Natural killer cell (primary cell): ENCODE results near the gene P3H2. TPM values are rescaled to one million over a fixed set of nuclear protein-coding genes. Genes with fewer than 3 reads are reported as not detected.

Experiments
- ATAC-seq, 3 donors: fragments of 150-1000 bp in 2 of 3; fragments of 200-7000 bp in 1 of 3; cut with Tn5 transposase; 1 replicate in 1 of 3; 2 replicates in 2 of 3; pipeline ENCODE4 v1.10.0; 2021; ENCODE audit warnings: mild to moderate bottlenecking in 2 of 3, moderate library complexity in 2 of 3
- DNase-seq, 2 donors: peaks; one replicate each; pipeline versions ENCODE4 v3.0.0 to v3.0.0-alpha.2; 2013 to 2021; ENCODE audit warnings: mixed read lengths in 1 of 2
- H3K27ac ChIP-seq: one replicate; pipeline ENCODE4 v1.5.1; 2013; ENCODE audit warnings: mild to moderate bottlenecking, low read length
- H3K27me3 ChIP-seq: one replicate; pipeline ENCODE4 v1.6.1; 2013; ENCODE audit warnings: low read length; ENCODE audit not compliant: control insufficient read depth, insufficient read depth
- H3K36me3 ChIP-seq: one replicate; pipeline ENCODE4 v1.6.1; 2013; ENCODE audit warnings: low read length; ENCODE audit not compliant: control insufficient read depth, insufficient read depth
- H3K4me1 ChIP-seq: one replicate; pipeline ENCODE4 v1.6.1; 2013; ENCODE audit warnings: low read length; ENCODE audit not compliant: control insufficient read depth, insufficient read depth
- H3K4me3 ChIP-seq: one replicate; pipeline ENCODE4 v1.5.1; 2013; ENCODE audit warnings: low read length
- H3K9me3 ChIP-seq: one replicate; pipeline ENCODE4 v1.6.1; 2013; ENCODE audit warnings: low read length; ENCODE audit not compliant: control insufficient read depth, insufficient read depth
- H3K27ac Mint-ChIP-seq, 2 donors: one replicate each; pipeline ENCODE4 v1.8.0; 2022; ENCODE audit warnings: mild to moderate bottlenecking in 2 of 2, mixed read lengths in 2 of 2, moderate library complexity in 1 of 2
- H3K27me3 Mint-ChIP-seq, 2 donors: one replicate each; pipeline ENCODE4 v1.8.0; 2022; ENCODE audit warnings: low read depth in 2 of 2, mixed read lengths in 2 of 2
- H3K36me3 Mint-ChIP-seq: one replicate; pipeline ENCODE4 v1.8.0; 2022; ENCODE audit warnings: mixed read lengths
- H3K4me1 Mint-ChIP-seq, 2 donors: one replicate each; pipeline ENCODE4 v1.8.0; 2022; ENCODE audit warnings: mixed read lengths in 2 of 2
- H3K4me3 Mint-ChIP-seq: one replicate; pipeline ENCODE4 v1.8.0; 2022; ENCODE audit warnings: mild to moderate bottlenecking, moderate library complexity, mixed read lengths
- H3K9me3 Mint-ChIP-seq, 2 donors: one replicate each; pipeline ENCODE4 v1.8.0; 2022; ENCODE audit warnings: mixed read lengths in 2 of 2
- CTCF ChIP-seq: fragments of 200-600 bp; IDR thresholded peaks from one replicate; pipeline ENCODE4 v1.8.0; 2022; ENCODE audit warnings: antibody characterized with exemption
- WGBS: methylation state at CpG from one replicate; pipeline ENCODE4 v1.1.7; 2013; ENCODE audit warnings: missing lambda C conversion rate; ENCODE audit not compliant: insufficient coverage; 5-methylcytosine and 5-hydroxymethylcytosine counted together
- intact Hi-C: fragments of 100-400 bp; cut with micrococcal nuclease; formaldehyde crosslinking; loops from one replicate; pipeline ENCODE4 v1.14.2; 2022
- total RNA-seq, 4 donors: library from RNA; stranded (reverse); fragments of 120-200 nt in 1 of 4; gene quantifications; one replicate each; pipeline versions ENCODE4 v1.2.3 to v1.2.4, GENCODE V29; 2013 to 2022

Gene P3H2
- total RNA-seq, 3 donors from 2014 or later (not counting 1 experiment from before 2014, with no cell fraction given) = 0.43 to 1.0 (median 0.64) TPM

DNA sequence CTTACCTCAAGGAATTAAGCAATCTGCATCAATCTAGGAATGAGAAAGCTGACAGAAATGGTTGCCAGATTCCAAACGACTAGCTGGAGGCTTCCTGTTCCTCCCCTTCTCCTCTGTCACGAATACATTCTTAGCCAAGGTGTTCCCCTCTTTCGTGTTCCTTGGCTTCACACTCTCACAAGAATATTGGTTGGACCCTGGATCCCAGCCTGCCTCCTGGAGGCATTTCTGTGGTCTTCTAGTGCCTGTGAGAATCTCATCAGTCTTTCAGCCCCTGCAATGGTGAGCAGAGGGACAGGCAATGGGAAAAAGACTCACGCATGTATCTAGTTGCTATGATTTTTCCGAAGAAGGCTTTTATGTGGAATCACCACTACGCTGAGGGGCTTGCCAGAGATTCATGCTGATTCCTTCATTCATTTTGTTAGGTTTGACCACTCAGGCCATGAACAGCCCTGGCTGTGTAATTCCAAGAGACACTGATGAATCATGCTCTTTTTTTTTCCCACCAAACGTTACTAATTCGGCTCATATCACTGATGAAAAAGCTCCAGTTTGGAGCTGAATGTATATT, 1.6 kb upstream of the P3H2 start:
- Histone ChIP-seq H3K4me3 (no peak overlapping the region), H3K4me1 (no peaks in the 10 kb centered on the region), H3K9me3 (no peaks in the 10 kb centered on the region), H3K36me3 (no peaks in the 10 kb centered on the region), H3K27me3 (peaks cover 6% of the 10 kb centered on the region), H3K27ac (no peak overlapping the region)
- intact Hi-C loops = no loop called here
- H3K4me3 Mint-ChIP-seq = no peak overlapping the region
- ATAC-seq = no peak
- no peak overlapping the region for H3K27ac Mint-ChIP-seq
- no peak for DNase-seq
- peaks cover 16 to 26% of the 10 kb centered on the region in 2 donors for H3K27me3 Mint-ChIP-seq
- peaks cover 10% of the 10 kb centered on the region for H3K36me3 Mint-ChIP-seq
- H3K4me1 Mint-ChIP-seq = peaks cover 4 to 8% of the 10 kb centered on the region in 2 donors
- no peak for TF ChIP-seq CTCF
- H3K9me3 Mint-ChIP-seq = no peaks in the 10 kb centered on the region
- WGBS = 73% methylated on average over 8 of the region's 8 CpGs

- H3K36me3 ChIP-seq = no peaks in the 10 kb centered on the region
- H3K4me3 ChIP-seq = no peak overlapping the region
- peaks cover 6% of the 10 kb centered on the region for H3K27me3 ChIP-seq
- peaks cover 10% of the 10 kb centered on the region for H3K36me3 Mint-ChIP-seq
- no peaks in the 10 kb centered on the region for H3K9me3 Mint-ChIP-seq
- H3K4me1 Mint-ChIP-seq = peaks cover 4 to 8% of the 10 kb centered on the region in 2 donors
- ATAC-seq (no peak), DNase-seq (no peak)
- H3K27ac ChIP-seq = no peak overlapping the region
- no peak for TF ChIP-seq CTCF
- H3K4me3 Mint-ChIP-seq = no peak overlapping the region
- 83% methylated on average over 12 of the region's 12 CpGs for WGBS
- intact Hi-C loops = no loop called here
- no peaks in the 10 kb centered on the region for H3K4me1 ChIP-seq
- peaks cover 16 to 30% of the 10 kb centered on the region in 2 donors for H3K27me3 Mint-ChIP-seq
- no peak overlapping the region for H3K27ac Mint-ChIP-seq
- H3K9me3 ChIP-seq = peaks cover 3% of the 10 kb centered on the region
Observed at GRCh38 chr3:190121383-190121782, 686 bp upstream of the P3H2 start.

GRCh38 chr3:190121061-190121377, 322 bp upstream of the P3H2 start:
- Histone ChIP-seq H3K9me3 (peaks cover 3% of the 10 kb centered on the region), H3K27ac (no peak overlapping the region), H3K27me3 (peaks cover 6% of the 10 kb centered on the region), H3K4me3 (no peak overlapping the region), H3K36me3 (no peaks in the 10 kb centered on the region), H3K4me1 (no peaks in the 10 kb centered on the region)
- Mint-ChIP-seq H3K36me3 (peaks cover 10% of the 10 kb centered on the region), H3K9me3 (peaks cover 0 to under 1% of the 10 kb centered on the region in 2 donors), H3K27me3 (peaks cover 16 to 30% of the 10 kb centered on the region in 2 donors), H3K27ac (no peak overlapping the region), H3K4me3 (no peak overlapping the region), H3K4me1 (peaks cover 4 to 8% of the 10 kb centered on the region in 2 donors)
- no peak for TF ChIP-seq CTCF
- ATAC-seq = no peak
- WGBS = 29% methylated on average over 9 of the region's 13 CpGs
- intact Hi-C loops = no loop called here
- DNase-seq = no peak
